Stimulated activated CD4-positive, alpha-beta T cell treated with anti-CD3 and anti-CD28 coated beads, Interleukin-4, amount 100 ng/mL, for 1 hour (primary cell): ENCODE data around the gene SIRPB2.

ENCODE experiments used
- DNase-seq: peaks from one replicate; pipeline ENCODE4 v3.0.0-alpha.2; 2020

SIRPB2 gene

GRCh38 chr20:1491281-1491840, at the start of gene SIRPB2:
Gene SIRPB2 (minus strand): TSS chr20:1491420. CDS start chr20:1491359, 61 bp downstream.
- DNase-seq, result no peak

- no peak for DNase-seq
These were observed 48.7 kb upstream of the SIRPB2 start for GRCh38 chr20:1539816-1540419.

- no peak for DNase-seq
These were observed 47.4 kb upstream of the SIRPB2 start for GRCh38 chr20:1538655-1539054.

- DNase-seq, result no peak
These were observed 46.5 kb upstream of the SIRPB2 start for GRCh38 chr20:1537731-1538058.

GRCh38 chr20:1536893-1537730, 45.9 kb upstream of the SIRPB2 start:
- DNase-seq, result no peak

GRCh38 chr20:1535420-1536175, 44.4 kb upstream of the SIRPB2 start:
- no peak for DNase-seq

- DNase-seq, result no peak
These were observed 43.3 kb upstream of the SIRPB2 start for GRCh38 chr20:1534526-1534925.

- no peak for DNase-seq
These were observed 41.8 kb upstream of the SIRPB2 start for GRCh38 chr20:1533059-1533458.

GRCh38 chr20:1528811-1529210, 37.6 kb upstream of the SIRPB2 start:
- DNase-seq, result no peak

- no peak for DNase-seq
These were observed 36.7 kb upstream of the SIRPB2 start for GRCh38 chr20:1527923-1528322.

- no peak for DNase-seq
These were observed 35.7 kb upstream of the SIRPB2 start for GRCh38 chr20:1526896-1527295.

- DNase-seq, result no peak
These were observed 35.1 kb upstream of the SIRPB2 start for GRCh38 chr20:1526310-1526709.

- no peak for DNase-seq
These were observed 32.8 kb upstream of the SIRPB2 start for GRCh38 chr20:1524004-1524403.

GRCh38 chr20:1517010-1517409, 25.8 kb upstream of the SIRPB2 start:
- DNase-seq, result no peak

GRCh38 chr20:1513801-1514200, 22.6 kb upstream of the SIRPB2 start:
- no peak for DNase-seq

- DNase-seq, result peak; percentile 29
These were observed 18.0 kb upstream of the SIRPB2 start for GRCh38 chr20:1509237-1509636.

- no peak for DNase-seq
These were observed 17.4 kb upstream of the SIRPB2 start for GRCh38 chr20:1508574-1508973.

- DNase-seq, result no peak
These were observed 16.1 kb upstream of the SIRPB2 start for GRCh38 chr20:1507276-1507675.

GRCh38 chr20:1505871-1506270, 14.7 kb upstream of the SIRPB2 start:
- DNase-seq, result no peak

- DNase-seq, result no peak
These were observed 14.1 kb upstream of the SIRPB2 start for GRCh38 chr20:1505361-1505760.

GRCh38 chr20:1503564-1504227, 12.5 kb upstream of the SIRPB2 start:
- peak; percentile 72 for DNase-seq

GRCh38 chr20:1500496-1500895, 9.3 kb upstream of the SIRPB2 start:
- no peak for DNase-seq
